GM23248 (cell line): ENCODE results near the gene HINFP.

Experiments
- EZH2 ChIP-seq: fragments of 200-600 bp; sonication (generic); IDR thresholded peaks from 2 replicates; pipeline ENCODE4 v1.6.1; 2018; ENCODE audit warnings: antibody characterized with exemption, mild to moderate bottlenecking; ENCODE audit not compliant: insufficient read depth, poor library complexity, severe bottlenecking
- EZH2phosphoT487 ChIP-seq: fragments of 200-600 bp; sonication (generic); IDR thresholded peaks from 2 replicates; pipeline ENCODE4 v1.6.1; 2018; ENCODE audit warnings: antibody characterized with exemption, moderate library complexity, mild to moderate bottlenecking, low read depth; ENCODE audit not compliant: insufficient read depth

GRCh38 chr11:119078675-119079420 lies 42.5 kb upstream of the HINFP start:
- TF ChIP-seq EZH2phosphoT487 (no peak), EZH2 (no peak)
